Spleen (tissue), 11 donors: ENCODE measurements around the gene CYP17A1. TPM values are rescaled to one million over a fixed set of nuclear protein-coding genes. Genes with fewer than 3 reads are reported as not detected.

Experiments
- DNase-seq: peaks from one replicate; pipeline ENCODE4 v3.0.0-alpha.2; 2020
- H3K27ac ChIP-seq, 8 donors: fragments of 200-600 bp; sonication (generic) in 7 of 8; 1 replicate in 4 of 8; 2 replicates in 4 of 8; pipeline versions ENCODE4 v1.5.0 to v1.8.0; 2016 to 2021; ENCODE audit warnings: inconsistent platforms in 4 of 8, mild to moderate bottlenecking in 4 of 8, moderate library complexity in 1 of 8
- H3K27me3 ChIP-seq, 7 donors: fragments of 200-600 bp; sonication (generic) in 6 of 7; replicated peaks in 1 of 7; 1 replicate in 4 of 7; 2 replicates in 3 of 7; pipeline versions ENCODE4 v1.5.0 to v1.8.0; 2016 to 2021; ENCODE audit warnings: inconsistent platforms in 3 of 7, mild to moderate bottlenecking in 1 of 7
- H3K36me3 ChIP-seq, 6 donors: fragments of 200-600 bp; sonication (generic) in 5 of 6; 1 replicate in 4 of 6; 2 replicates in 2 of 6; pipeline versions ENCODE4 v1.5.0 to v1.8.0; 2016 to 2021; ENCODE audit warnings: inconsistent platforms in 2 of 6
- H3K4me1 ChIP-seq, 6 donors: fragments of 200-600 bp; sonication (generic) in 5 of 6; 1 replicate in 3 of 6; 2 replicates in 3 of 6; pipeline versions ENCODE4 v1.5.0 to v1.8.0; 2016 to 2021; ENCODE audit warnings: inconsistent platforms in 3 of 6
- H3K4me3 ChIP-seq, 8 donors: fragments of 200-600 bp; sonication (generic) in 7 of 8; 1 replicate in 4 of 8; 2 replicates in 4 of 8; pipeline versions ENCODE4 v1.5.0 to v1.8.0; 2016 to 2021; ENCODE audit warnings: inconsistent platforms in 4 of 8, mild to moderate bottlenecking in 4 of 8, moderate library complexity in 2 of 8
- H3K9me3 ChIP-seq, 8 donors: fragments of 200-600 bp; sonication (generic) in 7 of 8; 1 replicate in 4 of 8; 2 replicates in 4 of 8; pipeline versions ENCODE4 v1.5.0 to v1.8.0; 2016 to 2021; ENCODE audit warnings: inconsistent platforms in 4 of 8
- CTCF ChIP-seq, 11 experiments: fragments of 200-600 bp in 7 of 11; fragments of 450-650 bp in 4 of 11; sonication (generic) in 4 of 11; IDR thresholded peaks in 8 of 11; conservative IDR thresholded peaks in 3 of 11; 1 replicate in 7 of 11; 2 replicates in 4 of 11; pipeline versions ENCODE4 v1.4.0 to v1.8.0; 2016 to 2021; ENCODE audit warnings: antibody characterized with exemption in 11 of 11, inconsistent platforms in 4 of 11, mild to moderate bottlenecking in 1 of 11
- POLR2A ChIP-seq, 3 donors: fragments of 450-650 bp; IDR thresholded peaks; one replicate each; pipeline ENCODE4 v1.5.1; 2017; ENCODE audit warnings: antibody characterized with exemption in 3 of 3, mild to moderate bottlenecking in 1 of 3
- POLR2AphosphoS5 ChIP-seq, 3 donors: sonication (generic); formaldehyde crosslinking; IDR thresholded peaks; one replicate each; pipeline ENCODE4 v1.5.1; 2017; ENCODE audit warnings: antibody characterized with exemption in 3 of 3
- WGBS, 5 donors: extraction: QIAGEN DNeasy Blood & Tissue Kit in 3 of 5; methylation state at CpG; one replicate each; pipeline versions ENCODE4 v1.1.5 to v1.1.7; 2013 to 2018; 5-methylcytosine and 5-hydroxymethylcytosine counted together
- intact Hi-C: fragments of 100-400 bp; cut with DNase I; formaldehyde crosslinking; loops from one replicate; pipeline ENCODE4 v1.15.0; 2023; ENCODE audit warnings: low total_unique reads
- polyA plus RNA-seq, 3 donors: library from polyadenylated mRNA; stranded (reverse); fragments of 200-250 nt; gene quantifications; one replicate each; pipeline ENCODE4 v1.2.1, GENCODE V29; 2013
- total RNA-seq, 7 donors: library from RNA; depleted of rRNA in 3 of 7; stranded (reverse); fragments of >200 nt in 3 of 7; fragmentation: NEBNext Ultra II Directional in 4 of 7; extraction: Animal tissue kit (Norgen Biotek cat#: 25700) in 4 of 7; gene quantifications; one replicate each; pipeline versions ENCODE4 v1.1.0 to v1.2.1, GENCODE V29; 2016 to 2021
- donor health status: healthy with polysubstance abuse.
- donor health status: DM: no; HTN: no; CAD: no; lungs with moderate emphysema.
- donor health status: DM: no; HTN: no; CAD: no.
- donor health status: Bipolar disorder and iron deficiency.
- donor health status: healthy.
- donor health status: DM: no; HTN: no; CAD: no.
- donor health status: DM: yes; HTN: yes; CAD: no.

The CYP17A1 gene
- total and polyA plus RNA-seq, 10 donors, result 0.20 to 1.0 (median 0.30) TPM; not detected in 7

GRCh38 chr10:102876747-102877153, 39.5 kb upstream of the CYP17A1 start:
- peaks cover 0 to 6% (median 0%) of the 10 kb centered on the region in 6 donors for H3K4me1 ChIP-seq
- 60 to 84% (median 71%) methylated on average over 2 of the region's 2 CpGs for WGBS, 5 donors
- peak overlapping the region in 2 of 8 donors; percentile 3 to 26 for H3K27ac ChIP-seq

DNA sequence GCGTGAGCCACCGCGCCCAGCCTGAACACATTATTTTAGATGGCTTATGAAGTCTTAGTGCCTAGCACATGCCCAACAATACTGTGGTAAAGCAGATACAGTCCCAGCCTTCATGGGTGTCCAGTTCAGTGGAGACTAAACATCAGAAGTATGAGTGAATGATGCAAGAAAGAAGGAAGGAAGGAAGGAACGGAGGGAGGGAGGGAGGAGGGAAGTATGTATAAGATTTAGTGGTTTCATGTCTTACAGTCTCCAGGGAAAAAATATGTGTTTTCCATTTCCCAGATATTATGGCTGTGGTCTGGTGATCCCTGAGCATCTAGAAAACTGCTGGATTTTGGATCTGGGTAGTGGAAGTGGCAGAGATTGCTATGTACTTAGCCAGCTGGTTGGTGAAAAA, 35.0 kb upstream of the CYP17A1 start:
- Histone ChIP-seq H3K4me1 (peaks cover 0 to 29% (median 12%) of the 10 kb centered on the region in 6 donors), H3K36me3 (no peaks in the 10 kb centered on the region), H3K4me3 (no peak overlapping the region), H3K9me3 (no peaks in the 10 kb centered on the region), H3K27ac (no peak overlapping the region), H3K27me3 (peaks cover 0 to 22% (median 8%) of the 10 kb centered on the region in 7 donors)
- TF ChIP-seq CTCF (IDR thresholded peaks at IDR 0.05 in 8 of 11, conservative IDR thresholded peaks at IDR 0.05 in 3 of 11), result no peak
- TF ChIP-seq POLR2AphosphoS5 (IDR thresholded peaks at IDR 0.05), result no peak
- TF ChIP-seq POLR2A (IDR thresholded peaks at IDR 0.05), result no peak
- intact Hi-C loops, result no loop called here
- WGBS, 5 donors, result 81 to 89% (median 85%) methylated on average over 4 of the region's 4 CpGs
- DNase-seq, result no peak

More at GRCh38 chr10:102876747-102877153, 39.5 kb upstream of the CYP17A1 start:
- DNase-seq, result no peak
- intact Hi-C loops, result no loop called here
- Histone ChIP-seq H3K36me3 (peaks cover 0 to 15% (median 0%) of the 10 kb centered on the region in 6 donors), H3K4me3 (no peak overlapping the region), H3K9me3 (no peaks in the 10 kb centered on the region), H3K27me3 (no peaks in the 10 kb centered on the region)
- TF ChIP-seq CTCF (IDR thresholded peaks at IDR 0.05 in 8 of 11, conservative IDR thresholded peaks at IDR 0.05 in 3 of 11), result no peak
- no peak for TF ChIP-seq POLR2A (IDR thresholded peaks at IDR 0.05)
- TF ChIP-seq POLR2AphosphoS5 (IDR thresholded peaks at IDR 0.05), result no peak

GRCh38 chr10:102870221-102870620, 33.0 kb upstream of the CYP17A1 start:
- Histone ChIP-seq H3K4me1 (peaks cover 0 to 22% (median 12%) of the 10 kb centered on the region in 6 donors), H3K36me3 (peaks cover 0 to 15% (median 0%) of the 10 kb centered on the region in 6 donors), H3K4me3 (peak overlapping the region in 7 of 8 donors; percentile 28 to 68 (median 41)), H3K9me3 (no peaks in the 10 kb centered on the region), H3K27ac (peak overlapping the region in 7 of 8 donors; percentile 10 to 79 (median 61)), H3K27me3 (peaks cover 0 to 22% (median 8%) of the 10 kb centered on the region in 7 donors)
- no peak for DNase-seq
- TF ChIP-seq POLR2AphosphoS5 (IDR thresholded peaks at IDR 0.05) (no peak), POLR2A (IDR thresholded peaks at IDR 0.05) (no peak), CTCF (IDR thresholded peaks at IDR 0.05 in 8 of 11, conservative IDR thresholded peaks at IDR 0.05 in 3 of 11) (no peak)
- 77 to 91% (median 88%) methylated on average over 10 of the region's 10 CpGs for WGBS, 5 donors
- intact Hi-C loops, result no loop called here

- DNase-seq, result peak; percentile 76
- H3K9me3 ChIP-seq, result no peaks in the 10 kb centered on the region
- H3K27ac ChIP-seq, result peak within 1 kb of the TSS; percentile 10 to 79 (median 60)
- H3K36me3 ChIP-seq, result peaks cover 0 to 19% (median 0%) of the 10 kb centered on the region in 6 donors
- TF ChIP-seq POLR2AphosphoS5 (IDR thresholded peaks at IDR 0.05) (peak; percentile 28 to 77 (median 76)), POLR2A (IDR thresholded peaks at IDR 0.05) (no peak)
- H3K4me3 ChIP-seq, result peak within 1 kb of the TSS; percentile 22 to 68 (median 38)
- WGBS, 5 donors, result 9 to 20% (median 13%) methylated on average over 35 to 63 of the region's 63 CpGs
- intact Hi-C loops, result no loop called here
- H3K4me1 ChIP-seq, result peaks cover 0 to 22% (median 12%) of the 10 kb centered on the region in 6 donors
- H3K27me3 ChIP-seq, result peaks cover 0 to 22% (median 8%) of the 10 kb centered on the region in 7 donors
These were observed 32.3 kb upstream of the CYP17A1 start, which contains the start of gene AS3MT for GRCh38 chr10:102869258-102870198. TSS of gene AS3MT (plus strand) at chr10:102869470. CDS start at chr10:102869593, 123 bp downstream.
